Endodermal cell (in vitro differentiated cells): Measurements from ENCODE around the gene TRIM66. TPM values are rescaled to one million over a fixed set of nuclear protein-coding genes. Genes with fewer than 3 reads are reported as not detected.
A peak's percentile ranks its signal among the peaks of the same experiment; 100 is the strongest.

Source experiments
- DNase-seq: peaks from one replicate; pipeline ENCODE4 v3.0.0-alpha.2; 2017
- H3K27ac ChIP-seq: 2 replicates; pipeline ENCODE4 v1.5.1; 2013; ENCODE audit warnings: mild to moderate bottlenecking, low read depth, low read length, moderate library complexity
- H3K27me3 ChIP-seq: 2 replicates; pipeline ENCODE4 v1.6.1; 2013; ENCODE audit warnings: mild to moderate bottlenecking, low read length, moderate library complexity; ENCODE audit not compliant: insufficient read depth, control insufficient read depth, poor library complexity, severe bottlenecking
- H3K36me3 ChIP-seq: 2 replicates; pipeline ENCODE4 v1.7.0; 2013; ENCODE audit warnings: mild to moderate bottlenecking, low read length, moderate library complexity; ENCODE audit not compliant: control insufficient read depth, insufficient read depth
- H3K4me1 ChIP-seq: one replicate; pipeline ENCODE4 v1.7.0; 2013; ENCODE audit warnings: low read length; ENCODE audit not compliant: control insufficient read depth, insufficient read depth
- H3K4me3 ChIP-seq: 2 replicates; pipeline ENCODE4 v1.5.1; 2013; ENCODE audit warnings: mild to moderate bottlenecking, low read length, moderate library complexity
- H3K9ac ChIP-seq: 2 replicates; pipeline ENCODE4 v1.6.1; 2013; ENCODE audit warnings: mild to moderate bottlenecking, low read length, moderate library complexity; ENCODE audit not compliant: poor library complexity, severe bottlenecking; ENCODE audit errors: extremely low read depth
- H3K9me3 ChIP-seq: 2 replicates; pipeline ENCODE4 v1.6.1; 2013; ENCODE audit warnings: mild to moderate bottlenecking, low read length, moderate library complexity; ENCODE audit not compliant: control insufficient read depth
- H3K27ac Mint-ChIP-seq: 2 replicates; pipeline ENCODE4 v1.8.0; 2020; ENCODE audit warnings: mixed read lengths
- H3K27me3 Mint-ChIP-seq: 2 replicates; pipeline ENCODE4 v1.8.0; 2021; ENCODE audit warnings: mild to moderate bottlenecking, mixed read lengths; ENCODE audit not compliant: insufficient read depth
- H3K36me3 Mint-ChIP-seq: 2 replicates; pipeline ENCODE4 v1.8.0; 2020; ENCODE audit warnings: low read depth, mixed read lengths
- H3K4me1 Mint-ChIP-seq: 2 replicates; pipeline ENCODE4 v1.8.0; 2020; ENCODE audit warnings: mixed read lengths
- H3K4me3 Mint-ChIP-seq: 2 replicates; pipeline ENCODE4 v1.8.0; 2020; ENCODE audit warnings: mild to moderate bottlenecking, moderate library complexity, mixed read lengths
- H3K9me3 Mint-ChIP-seq: 2 replicates; pipeline ENCODE4 v1.8.0; 2020; ENCODE audit warnings: mild to moderate bottlenecking, mixed read lengths
- CTCF ChIP-seq: fragments of 200-600 bp; sonication (generic); conservative IDR thresholded peaks from 2 replicates; pipeline ENCODE4 v1.5.0; 2021; ENCODE audit warnings: antibody characterized with exemption, mild to moderate bottlenecking
- WGBS, 2 experiments: methylation state at CpG; one replicate each; pipeline versions ENCODE4 v1.1.5 to v1.1.7; 2013; ENCODE audit warnings: missing lambda C conversion rate in 2 of 2, mixed read lengths in 1 of 2; ENCODE audit not compliant: insufficient coverage in 1 of 2, insufficient read length in 1 of 2; 5-methylcytosine and 5-hydroxymethylcytosine counted together
- total RNA-seq, 2 donors: library from RNA; stranded (reverse); fragmentation: NEBNext Ultra II Directional in 1 of 2; extraction: Animal tissue kit (Norgen Biotek cat#: 25700) in 1 of 2; gene quantifications; 2 replicates in 1 of 2; 3 replicates in 1 of 2; pipeline ENCODE4 v1.2.1, GENCODE V29; 2021

TRIM66 gene
- total RNA-seq, 2 donors from 2014 or later: 4.3 to 4.6 TPM

- DNase-seq: peak; percentile 89
- no peak for TF ChIP-seq CTCF
- H3K27me3 Mint-ChIP-seq: no peaks in the 10 kb centered on the region
Observed at GRCh38 chr11:8699903-8700302, 17.4 kb upstream of the TRIM66 start.

GRCh38 chr11:8698917-8699441, 16.5 kb upstream of the TRIM66 start:
- Histone ChIP-seq H3K27me3 (no peaks in the 10 kb centered on the region), H3K4me3 (no peak overlapping the region), H3K27ac (peak overlapping the region; percentile 50), H3K4me1 (peaks cover 20% of the 10 kb centered on the region), H3K9ac (peak overlapping the region; percentile 13), H3K9me3 (no peaks in the 10 kb centered on the region), H3K36me3 (peaks cover 93% of the 10 kb centered on the region)
- Mint-ChIP-seq H3K4me1 (peaks cover 46% of the 10 kb centered on the region), H3K9me3 (no peaks in the 10 kb centered on the region), H3K4me3 (peak overlapping the region; percentile 5), H3K27me3 (no peaks in the 10 kb centered on the region), H3K27ac (peak overlapping the region; percentile 96), H3K36me3 (peaks cover 62% of the 10 kb centered on the region)
- WGBS, 2 experiments: 65 to 80% methylated on average over 5 to 10 of the region's 11 CpGs
- no peak for TF ChIP-seq CTCF
- peak; percentile 94 for DNase-seq

More at GRCh38 chr11:8699903-8700302, 17.4 kb upstream of the TRIM66 start:
- Histone ChIP-seq H3K27me3 (no peaks in the 10 kb centered on the region), H3K36me3 (peaks cover 93% of the 10 kb centered on the region), H3K9ac (peak overlapping the region; percentile 13), H3K27ac (no peak overlapping the region), H3K4me1 (peaks cover 20% of the 10 kb centered on the region), H3K9me3 (no peaks in the 10 kb centered on the region), H3K4me3 (no peak overlapping the region)
- Mint-ChIP-seq H3K4me1 (peaks cover 41% of the 10 kb centered on the region), H3K4me3 (peak overlapping the region; percentile 5), H3K36me3 (peaks cover 59% of the 10 kb centered on the region), H3K27ac (peak overlapping the region; percentile 96), H3K9me3 (no peaks in the 10 kb centered on the region)
- WGBS, 2 experiments: 42 to 61% methylated on average over 3 of the region's 3 CpGs

- H3K36me3 ChIP-seq: peaks cover 93% of the 10 kb centered on the region
- TF ChIP-seq CTCF: no peak
- no peak for DNase-seq
- no peak overlapping the region for H3K9ac ChIP-seq
- H3K4me1 Mint-ChIP-seq: peaks cover 49% of the 10 kb centered on the region
- H3K27me3 ChIP-seq: no peaks in the 10 kb centered on the region
- peaks cover 64% of the 10 kb centered on the region for H3K36me3 Mint-ChIP-seq
- H3K4me1 ChIP-seq: peaks cover 20% of the 10 kb centered on the region
- H3K9me3 ChIP-seq: no peaks in the 10 kb centered on the region
- H3K9me3 Mint-ChIP-seq: no peaks in the 10 kb centered on the region
- WGBS, 2 experiments: 89 to 95% methylated on average over 3 to 5 of the region's 5 CpGs
- peak overlapping the region; percentile 96 for H3K27ac Mint-ChIP-seq
- peak overlapping the region; percentile 5 for H3K4me3 Mint-ChIP-seq
- no peaks in the 10 kb centered on the region for H3K27me3 Mint-ChIP-seq
- peak overlapping the region; percentile 40 for H3K27ac ChIP-seq
- no peak overlapping the region for H3K4me3 ChIP-seq
Observed at GRCh38 chr11:8698379-8698851, 15.9 kb upstream of the TRIM66 start.
